ENCODE results near the gene MAPK8. TPM values are rescaled to one million over a fixed set of nuclear protein-coding genes. Genes with fewer than 3 reads are reported as not detected.
"Not testable (repeated sequence)": the region's sequence is repeated elsewhere in the genome, so short reads cannot be mapped to it uniquely, and the experiment has no call there.

Gene MAPK8
- total RNA-seq, 1 donor from 2014 or later: 94.1 TPM

DNA sequence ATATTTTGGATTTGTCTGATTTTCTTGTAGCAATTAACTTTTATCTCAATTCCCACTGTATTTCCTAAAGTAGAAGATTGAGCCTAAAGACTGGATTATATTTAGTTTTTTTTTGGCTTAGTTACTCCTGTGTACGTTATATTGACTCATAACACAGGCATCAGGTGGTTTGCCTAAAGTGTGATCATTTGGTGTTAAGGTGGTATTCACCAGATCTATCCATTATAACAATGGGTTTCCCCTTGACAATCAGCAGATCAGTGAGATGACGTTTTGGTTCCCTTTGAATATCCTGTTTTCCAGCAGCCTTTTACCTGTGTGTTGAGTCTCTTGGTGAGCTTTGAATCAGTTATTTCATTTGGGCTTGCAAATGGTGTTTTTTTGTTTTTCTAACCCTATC is 18.1 kb downstream of the MAPK8 start:
- DNase-seq (ENCODE audit: low spot score): no peak
- Mint-ChIP-seq H3K27me3 (ENCODE audit: low read depth) (no peaks in the 10 kb centered on the region), H3K4me1 (ENCODE audit: low read depth) (peaks cover 23% of the 10 kb centered on the region), H3K27ac (no peak overlapping the region), H3K36me3 (ENCODE audit: low read depth) (peaks cover 24% of the 10 kb centered on the region), H3K4me3 (ENCODE audit: low read depth) (no peak overlapping the region), H3K9me3 (no peaks in the 10 kb centered on the region)
- intact Hi-C loops (cut with micrococcal nuclease): no loop called here

DNA sequence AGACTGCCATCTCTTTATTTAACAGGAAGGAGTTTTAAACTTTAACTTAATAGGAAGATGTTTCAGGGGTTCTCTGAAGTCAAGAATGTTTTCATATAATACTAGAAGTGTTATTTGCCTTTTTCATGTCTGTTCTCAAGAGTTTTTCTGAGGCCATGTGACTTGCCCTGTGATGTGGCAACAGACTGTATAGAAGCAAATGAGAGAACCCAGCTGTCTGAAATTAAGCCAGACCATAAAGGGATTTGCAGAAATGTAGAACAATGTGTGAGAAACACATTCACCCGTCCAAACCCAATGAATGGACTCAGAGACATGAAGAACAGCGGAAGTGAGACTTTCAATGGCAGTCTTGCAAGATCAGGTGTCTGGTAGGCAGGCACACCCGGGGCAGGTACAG is 23.8 kb downstream of the MAPK8 start:
- H3K4me3 Mint-ChIP-seq (ENCODE audit: low read depth): no peak overlapping the region
- intact Hi-C loops (cut with micrococcal nuclease): loop anchor here (10.0 kb wide), 1 partner anchor 65 kb away; no protein-coding TSS in a partner anchor
- peaks cover 18% of the 10 kb centered on the region for H3K4me1 Mint-ChIP-seq (ENCODE audit: low read depth)
- H3K36me3 Mint-ChIP-seq (ENCODE audit: low read depth): peaks cover 62% of the 10 kb centered on the region
- peaks cover 10% of the 10 kb centered on the region for H3K9me3 Mint-ChIP-seq
- DNase-seq (ENCODE audit: low spot score): no peak
- H3K27ac Mint-ChIP-seq: no peak overlapping the region
- H3K27me3 Mint-ChIP-seq (ENCODE audit: low read depth): no peaks in the 10 kb centered on the region

DNA sequence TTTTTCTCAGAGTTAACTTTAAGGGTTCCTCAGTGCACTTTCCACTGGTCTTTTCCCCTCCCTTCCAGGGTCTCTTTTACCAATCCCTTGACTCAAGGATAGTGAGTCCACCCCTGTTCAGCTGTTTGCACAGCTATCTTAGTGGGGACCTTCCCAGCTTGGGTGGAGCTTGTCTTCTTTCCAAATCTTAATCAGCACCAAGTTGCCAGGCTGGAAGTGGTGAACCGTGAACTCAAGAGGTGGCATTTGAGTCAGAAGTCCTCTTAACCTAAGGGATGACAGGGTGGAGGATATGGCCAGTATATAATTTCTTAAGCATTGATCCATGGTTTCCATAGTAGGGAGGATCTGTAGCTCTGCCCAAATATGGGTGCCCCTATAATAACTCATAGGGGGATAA is 25.0 kb downstream of the MAPK8 start:
- H3K4me3 Mint-ChIP-seq (ENCODE audit: low read depth): no peak overlapping the region
- intact Hi-C loops (cut with micrococcal nuclease): loop anchor here (10.0 kb wide), 1 partner anchor 63 kb away; no protein-coding TSS in a partner anchor
- H3K9me3 Mint-ChIP-seq: peaks cover 10% of the 10 kb centered on the region
- peaks cover 57% of the 10 kb centered on the region for H3K36me3 Mint-ChIP-seq (ENCODE audit: low read depth)
- H3K27ac Mint-ChIP-seq: no peak overlapping the region
- peaks cover 23% of the 10 kb centered on the region for H3K4me1 Mint-ChIP-seq (ENCODE audit: low read depth)
- DNase-seq (ENCODE audit: low spot score): no peak
- H3K27me3 Mint-ChIP-seq (ENCODE audit: low read depth): no peaks in the 10 kb centered on the region

DNA sequence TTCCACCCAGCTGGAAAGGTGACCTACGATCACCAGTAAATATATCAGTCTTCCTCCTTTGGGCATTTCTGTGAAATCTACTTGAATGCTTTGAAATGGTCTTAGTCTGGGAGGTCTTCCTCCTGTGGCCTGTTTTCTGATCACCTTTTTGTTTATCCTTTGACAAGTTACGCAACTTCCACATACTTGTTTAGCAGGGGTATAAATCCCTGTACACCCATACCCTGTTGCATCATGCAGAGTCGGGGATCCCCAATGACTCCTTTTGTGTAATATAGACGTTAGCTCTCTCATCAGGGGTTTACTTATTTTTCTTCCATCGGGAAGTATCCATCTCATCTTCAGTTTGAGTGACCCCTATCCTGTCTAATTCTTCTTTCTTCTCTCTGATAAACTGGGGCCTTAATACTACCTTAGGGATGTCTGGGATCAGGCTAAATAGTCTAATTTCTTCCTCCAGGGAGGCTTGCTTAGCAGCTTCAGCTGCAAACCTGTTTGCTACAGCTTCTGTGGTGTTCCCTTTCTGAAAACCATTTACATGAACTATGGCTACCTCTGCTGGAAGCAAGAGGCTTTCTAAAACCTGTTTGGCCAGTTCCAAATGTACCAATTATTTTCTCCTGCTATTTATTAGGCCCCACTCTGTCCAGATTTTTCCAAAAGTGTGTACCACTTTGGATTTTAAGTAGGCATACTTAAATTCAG is 25.8 kb downstream of the MAPK8 start:
- H3K9me3 Mint-ChIP-seq: peaks cover 10% of the 10 kb centered on the region
- no peak overlapping the region for H3K4me3 Mint-ChIP-seq (ENCODE audit: low read depth)
- intact Hi-C loops (cut with micrococcal nuclease): loop anchor here (10.0 kb wide), 1 partner anchor 62 kb away; no protein-coding TSS in a partner anchor
- H3K27ac Mint-ChIP-seq: no peak overlapping the region
- H3K4me1 Mint-ChIP-seq (ENCODE audit: low read depth): peaks cover 31% of the 10 kb centered on the region
- no peak for DNase-seq (ENCODE audit: low spot score)
- peaks cover 58% of the 10 kb centered on the region for H3K36me3 Mint-ChIP-seq (ENCODE audit: low read depth)
- H3K27me3 Mint-ChIP-seq (ENCODE audit: low read depth): no peaks in the 10 kb centered on the region

DNA sequence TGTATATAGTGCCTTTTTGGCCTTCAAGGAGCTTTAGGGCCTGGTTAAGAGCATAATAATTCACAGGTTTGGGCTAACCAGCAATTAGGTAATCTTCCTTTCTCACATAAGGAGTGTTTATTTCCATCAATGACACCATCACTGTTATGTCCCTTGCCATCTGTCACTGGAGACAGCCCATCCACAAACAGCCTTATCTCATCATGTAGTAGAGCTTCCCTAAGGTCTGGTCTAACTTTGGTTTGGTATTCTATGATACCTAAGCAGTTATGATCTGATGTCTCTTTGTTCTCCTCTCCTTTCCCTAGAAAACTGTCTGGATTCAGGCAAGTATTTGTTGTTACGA is 26.4 kb downstream of the MAPK8 start:
- peaks cover 62% of the 10 kb centered on the region for H3K36me3 Mint-ChIP-seq (ENCODE audit: low read depth)
- H3K27me3 Mint-ChIP-seq (ENCODE audit: low read depth): no peaks in the 10 kb centered on the region
- H3K9me3 Mint-ChIP-seq: peaks cover 10% of the 10 kb centered on the region
- H3K4me1 Mint-ChIP-seq (ENCODE audit: low read depth): peaks cover 34% of the 10 kb centered on the region
- intact Hi-C loops (cut with micrococcal nuclease): loop anchor here (10.0 kb wide), 1 partner anchor 62 kb away; no protein-coding TSS in a partner anchor
- DNase-seq (ENCODE audit: low spot score): no peak
- H3K4me3 Mint-ChIP-seq (ENCODE audit: low read depth): no peak overlapping the region
- no peak overlapping the region for H3K27ac Mint-ChIP-seq

DNA sequence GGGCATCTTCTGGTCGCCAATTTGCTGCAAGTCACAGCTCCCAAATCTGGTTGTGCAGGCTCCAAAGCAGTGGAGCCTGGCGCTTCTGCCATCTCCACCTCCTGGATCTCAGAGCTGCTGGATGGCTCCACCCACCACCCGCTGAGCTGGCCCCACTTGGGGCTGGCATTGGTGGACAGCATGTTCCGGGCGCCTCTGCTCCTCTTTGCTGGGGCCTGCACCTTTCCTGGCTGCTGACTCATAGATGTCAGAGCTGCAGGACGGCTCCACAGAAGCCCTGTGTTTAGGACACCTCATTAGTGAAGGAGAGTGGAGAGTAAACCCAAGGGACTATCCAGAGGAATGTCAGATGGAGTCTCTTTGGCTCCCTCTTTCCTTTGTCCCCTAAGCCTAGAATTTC is 27.4 kb downstream of the MAPK8 start:
- Mint-ChIP-seq H3K36me3 (ENCODE audit: low read depth) (peaks cover 63% of the 10 kb centered on the region), H3K27me3 (ENCODE audit: low read depth) (no peaks in the 10 kb centered on the region), H3K9me3 (peaks cover 17% of the 10 kb centered on the region), H3K27ac (no peak overlapping the region), H3K4me3 (ENCODE audit: low read depth) (no peak overlapping the region), H3K4me1 (ENCODE audit: low read depth) (peaks cover 41% of the 10 kb centered on the region)
- no peak for DNase-seq (ENCODE audit: low spot score)
- intact Hi-C loops (cut with micrococcal nuclease): loop anchor here (10.0 kb wide), 1 partner anchor 61 kb away; no protein-coding TSS in a partner anchor

DNA sequence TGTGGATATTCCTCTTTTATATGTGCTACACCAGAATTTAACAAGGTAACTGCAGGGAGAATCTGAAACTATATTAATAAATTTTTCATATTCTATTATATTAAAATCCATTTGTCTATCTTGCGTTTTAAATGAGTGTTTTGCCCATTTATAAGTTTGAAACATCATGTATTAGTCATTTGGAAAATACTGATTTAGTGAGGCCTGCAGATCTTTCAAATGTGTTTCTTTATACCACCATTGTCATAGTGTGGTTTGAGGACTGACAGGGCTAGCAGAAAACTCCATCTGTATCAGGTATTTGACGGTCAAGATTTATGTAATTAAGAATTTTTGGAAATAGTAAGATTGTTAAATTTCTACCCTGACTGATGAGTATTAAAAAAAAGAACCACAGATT is 29.3 kb downstream of the MAPK8 start:
- intact Hi-C loops (cut with micrococcal nuclease): loop anchor here (2.0 to 10.0 kb wide), 2 partner anchors 29 to 59 kb away; partner anchors contain the start of gene MAPK8
- Mint-ChIP-seq H3K27ac (no peak overlapping the region), H3K27me3 (ENCODE audit: low read depth) (no peaks in the 10 kb centered on the region), H3K9me3 (peaks cover 18% of the 10 kb centered on the region), H3K4me1 (ENCODE audit: low read depth) (peaks cover 56% of the 10 kb centered on the region), H3K36me3 (ENCODE audit: low read depth) (peaks cover 54% of the 10 kb centered on the region), H3K4me3 (ENCODE audit: low read depth) (no peak overlapping the region)
- no peak for DNase-seq (ENCODE audit: low spot score)

DNA sequence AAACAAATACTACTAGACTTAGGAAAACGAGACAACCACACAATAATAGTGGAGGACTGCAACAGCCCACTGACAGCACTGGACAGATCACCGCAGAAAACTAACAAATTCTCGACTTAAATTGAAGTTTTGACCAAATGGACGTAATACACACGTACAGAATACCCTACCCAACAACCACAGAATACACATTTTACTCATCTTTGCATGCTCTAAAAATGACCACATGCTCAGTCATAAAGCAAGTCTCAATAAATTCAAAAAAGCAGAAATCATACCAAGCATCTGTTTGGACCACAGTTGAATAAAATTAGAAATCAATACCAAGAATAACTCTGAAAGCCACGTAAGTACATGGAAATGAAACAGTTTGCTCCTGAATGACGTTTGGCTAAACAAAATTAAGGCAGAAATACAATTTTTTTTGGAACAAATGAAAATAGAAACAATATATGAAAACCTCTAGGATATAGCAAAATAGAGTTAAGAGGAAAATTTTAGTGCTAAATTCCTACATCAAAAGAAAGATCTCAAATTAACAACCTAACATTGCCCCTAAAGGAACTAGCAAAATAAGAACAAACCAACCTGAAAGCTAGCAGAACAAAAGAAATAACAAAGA is 30.6 kb downstream of the MAPK8 start:
- Mint-ChIP-seq H3K36me3 (ENCODE audit: low read depth) (peaks cover 45% of the 10 kb centered on the region), H3K9me3 (peaks cover 12% of the 10 kb centered on the region), H3K27ac (peak overlapping the region; percentile 74), H3K4me3 (ENCODE audit: low read depth) (peak overlapping the region; percentile 26), H3K4me1 (ENCODE audit: low read depth) (peaks cover 55% of the 10 kb centered on the region), H3K27me3 (ENCODE audit: low read depth) (no peaks in the 10 kb centered on the region)
- DNase-seq (ENCODE audit: low spot score): no peak
- intact Hi-C loops (cut with micrococcal nuclease): loop anchor here (2.0 to 10.0 kb wide), 2 partner anchors 30 to 58 kb away; partner anchors contain the start of gene MAPK8

DNA sequence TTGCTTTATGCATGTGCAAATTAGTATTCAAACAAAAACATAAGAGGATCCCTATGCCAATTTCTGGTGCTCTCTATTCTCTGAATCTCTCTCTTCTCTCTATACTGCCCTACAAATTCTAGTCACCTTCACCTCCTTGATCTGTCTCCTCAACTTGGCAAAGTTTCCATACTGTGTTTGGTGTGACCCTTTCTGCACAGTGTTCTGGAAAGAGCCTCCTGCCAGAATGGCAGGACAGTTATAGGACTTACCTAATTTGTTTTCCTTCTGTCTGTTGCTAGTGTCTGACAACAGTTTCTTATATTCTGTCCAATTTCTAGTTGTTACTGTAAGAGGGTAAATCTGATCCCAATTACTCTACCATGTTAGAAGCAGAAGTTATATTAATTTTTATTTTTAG is 34.3 kb downstream of the MAPK8 start:
- H3K27me3 Mint-ChIP-seq (ENCODE audit: low read depth): no peaks in the 10 kb centered on the region
- no peak for DNase-seq (ENCODE audit: low spot score)
- intact Hi-C loops (cut with micrococcal nuclease): no loop called here
- peaks cover 30% of the 10 kb centered on the region for H3K36me3 Mint-ChIP-seq (ENCODE audit: low read depth)
- peaks cover 11% of the 10 kb centered on the region for H3K9me3 Mint-ChIP-seq
- peak overlapping the region; percentile 32 for H3K4me3 Mint-ChIP-seq (ENCODE audit: low read depth)
- peak overlapping the region; percentile 78 for H3K27ac Mint-ChIP-seq
- peaks cover 75% of the 10 kb centered on the region for H3K4me1 Mint-ChIP-seq (ENCODE audit: low read depth)

DNA sequence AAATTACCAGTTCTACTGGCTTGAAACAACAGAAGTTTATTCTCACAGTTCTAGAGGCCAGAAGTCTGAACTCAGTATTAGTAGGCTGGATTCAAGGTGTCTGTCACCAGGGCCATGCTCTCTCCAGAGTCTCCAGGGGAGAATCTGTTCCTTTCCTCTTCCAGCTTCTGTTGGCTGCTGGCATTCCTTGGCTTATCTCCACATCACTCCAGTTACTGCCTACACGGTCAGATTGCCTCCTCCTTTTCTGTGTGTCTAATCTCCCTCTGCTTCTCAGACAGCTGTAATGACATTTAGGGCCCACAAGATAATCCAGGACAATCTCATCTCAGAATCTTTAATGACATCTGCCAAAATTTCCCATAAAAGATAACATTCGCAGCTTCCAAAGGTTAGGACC is 36.6 kb downstream of the MAPK8 start:
- H3K4me3 Mint-ChIP-seq (ENCODE audit: low read depth): no peak overlapping the region
- H3K9me3 Mint-ChIP-seq: peaks cover 25% of the 10 kb centered on the region
- DNase-seq (ENCODE audit: low spot score): no peak
- peaks cover 34% of the 10 kb centered on the region for H3K36me3 Mint-ChIP-seq (ENCODE audit: low read depth)
- peaks cover 56% of the 10 kb centered on the region for H3K4me1 Mint-ChIP-seq (ENCODE audit: low read depth)
- no peaks in the 10 kb centered on the region for H3K27me3 Mint-ChIP-seq (ENCODE audit: low read depth)
- H3K27ac Mint-ChIP-seq: no peak overlapping the region
- intact Hi-C loops (cut with micrococcal nuclease): no loop called here

DNA sequence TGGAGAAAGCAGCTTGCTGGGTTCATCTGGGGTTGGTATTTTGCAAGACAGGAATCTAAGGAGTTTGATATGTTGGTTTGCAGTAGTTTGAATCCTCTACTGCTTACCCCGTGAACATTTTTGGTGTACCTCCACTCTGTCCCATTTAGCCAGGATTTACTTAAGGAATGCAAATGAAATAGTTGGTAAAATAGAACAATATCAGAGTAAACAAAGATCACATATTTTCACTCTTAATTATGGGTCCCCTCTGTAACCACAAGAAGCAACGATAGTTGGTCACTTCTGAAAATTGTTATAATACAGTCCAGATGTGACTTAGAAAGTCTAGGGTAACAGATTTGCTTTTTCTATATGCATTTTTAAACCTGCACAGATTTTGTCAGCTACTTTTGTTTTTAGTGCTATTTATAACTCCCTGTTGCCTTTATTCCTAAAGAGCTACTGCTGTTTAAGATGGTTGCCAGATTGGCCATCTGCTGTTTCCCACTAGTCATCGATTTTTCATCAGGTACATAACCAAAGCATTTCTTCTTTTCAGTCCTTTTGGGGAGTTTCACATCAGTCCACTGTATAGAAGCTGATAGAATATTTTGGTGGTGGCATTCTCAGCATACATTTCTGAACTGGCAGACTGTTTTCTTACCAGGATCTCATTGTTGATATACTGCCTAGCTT is 37.6 kb downstream of the MAPK8 start:
- DNase-seq (ENCODE audit: low spot score): no peak
- intact Hi-C loops (cut with micrococcal nuclease): no loop called here
- Mint-ChIP-seq H3K4me1 (ENCODE audit: low read depth) (peaks cover 46% of the 10 kb centered on the region), H3K27ac (no peak overlapping the region), H3K4me3 (ENCODE audit: low read depth) (no peak overlapping the region), H3K36me3 (ENCODE audit: low read depth) (peaks cover 35% of the 10 kb centered on the region), H3K27me3 (ENCODE audit: low read depth) (no peaks in the 10 kb centered on the region), H3K9me3 (peaks cover 26% of the 10 kb centered on the region)

DNA sequence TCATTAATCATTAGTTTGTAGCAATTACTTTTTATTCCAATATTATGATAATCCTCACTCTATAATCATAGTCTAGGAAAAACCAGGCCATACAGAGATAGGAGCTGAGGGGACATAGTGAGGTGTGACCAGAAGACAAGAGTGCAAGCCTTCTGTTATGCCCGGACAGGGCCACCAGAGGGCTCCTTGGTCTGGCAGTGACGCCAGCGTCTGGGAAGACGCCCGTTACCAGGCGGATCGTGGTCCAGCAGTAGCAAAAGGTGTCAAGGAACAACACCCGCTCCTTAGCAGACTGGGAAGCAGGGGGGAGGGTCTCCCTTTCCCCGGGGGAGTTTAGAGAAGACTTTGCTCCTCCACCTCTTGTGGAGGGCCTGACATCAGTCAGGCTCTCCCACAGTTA is 39.8 kb downstream of the MAPK8 start:
- H3K4me3 Mint-ChIP-seq (ENCODE audit: low read depth); H3K27me3 Mint-ChIP-seq (ENCODE audit: low read depth); intact Hi-C loops (cut with micrococcal nuclease); H3K27ac Mint-ChIP-seq; DNase-seq (ENCODE audit: low spot score): not testable (repeated sequence)
- H3K4me1 Mint-ChIP-seq (ENCODE audit: low read depth): peaks cover 30% of the 10 kb centered on the region
- H3K36me3 Mint-ChIP-seq (ENCODE audit: low read depth): peaks cover 41% of the 10 kb centered on the region
- H3K9me3 Mint-ChIP-seq: peaks cover 34% of the 10 kb centered on the region

DNA sequence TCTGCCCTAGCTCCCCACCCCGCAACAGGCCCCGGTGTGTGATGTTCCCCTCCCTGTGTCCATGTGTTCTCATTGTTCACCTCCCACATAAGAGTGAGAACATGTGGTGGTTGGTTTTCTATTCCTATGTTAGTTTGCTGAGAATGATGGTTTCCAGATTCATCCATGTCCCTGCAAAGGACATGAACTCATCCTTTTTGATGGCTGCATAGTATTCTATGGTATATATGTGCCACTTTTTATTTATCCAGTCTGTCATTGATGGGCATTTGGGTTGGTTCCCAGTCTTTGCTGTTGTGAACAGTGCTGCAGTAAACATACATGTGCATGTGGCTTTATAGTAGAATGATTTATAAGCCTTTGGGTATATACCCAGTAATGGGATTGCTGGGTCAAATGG is 41.1 kb downstream of the MAPK8 start:
- H3K4me3 Mint-ChIP-seq (ENCODE audit: low read depth); DNase-seq (ENCODE audit: low spot score); H3K27me3 Mint-ChIP-seq (ENCODE audit: low read depth); intact Hi-C loops (cut with micrococcal nuclease); H3K27ac Mint-ChIP-seq: not testable (repeated sequence)
- H3K9me3 Mint-ChIP-seq: peaks cover 34% of the 10 kb centered on the region
- peaks cover 37% of the 10 kb centered on the region for H3K36me3 Mint-ChIP-seq (ENCODE audit: low read depth)
- H3K4me1 Mint-ChIP-seq (ENCODE audit: low read depth): peaks cover 24% of the 10 kb centered on the region

Measured in activated T-helper 2 cell treated with anti-CD3 and anti-CD28 coated beads, Interferon-gamma antibody, Interleukin-2, Interleukin-4, amounts not matched to agents 10 μg/mL and 5 μg/mL and 100 μg/mL, durations not matched to agents 14 hours and 24 hours and 36 hours (primary cell).